ENCODE results near the gene COL6A1.
"Not testable (repeated sequence)": the region's sequence is repeated elsewhere in the genome, so short reads cannot be mapped to it uniquely, and the experiment has no call there.

Gene COL6A1

DNA sequence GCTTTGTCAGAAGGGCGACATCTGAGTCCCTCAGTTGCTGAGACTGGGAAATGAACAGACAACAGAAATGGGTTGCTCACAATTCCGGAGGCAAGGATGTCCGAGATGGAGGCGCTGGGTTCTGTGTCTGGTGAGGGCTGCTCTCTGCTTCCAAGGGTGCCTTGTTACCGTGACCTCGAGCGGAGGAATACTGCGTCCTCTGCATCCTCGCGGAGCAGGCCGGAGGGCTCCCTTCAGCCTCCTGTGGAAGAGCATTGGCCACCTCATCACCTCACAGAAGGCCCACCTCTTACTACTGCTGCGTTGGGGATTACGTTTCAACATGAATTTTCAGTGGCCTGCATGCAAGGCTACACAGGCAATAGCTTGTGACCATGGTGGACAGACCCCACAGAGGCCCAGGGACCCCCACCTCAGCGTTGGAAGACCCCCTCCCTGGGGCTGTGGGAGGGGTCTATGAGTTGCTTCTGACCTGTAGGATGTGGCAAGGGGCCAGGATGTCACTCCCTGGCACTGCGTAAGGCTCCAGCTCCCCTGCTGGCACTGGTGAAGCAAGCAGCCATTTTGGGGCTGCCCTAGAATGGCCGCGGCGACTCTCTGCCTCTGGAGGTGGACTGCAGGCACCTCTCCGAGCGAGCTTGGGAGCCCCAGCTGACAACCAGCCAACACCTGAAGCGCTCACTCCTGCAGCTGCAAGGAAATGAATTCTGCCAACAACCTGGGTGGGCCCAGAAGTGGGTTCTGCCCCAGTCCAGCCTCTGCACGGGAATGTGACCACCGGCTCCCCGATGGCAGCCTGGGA is 36.3 kb upstream of the COL6A1 start:
- DNase-seq, result no peak

DNA sequence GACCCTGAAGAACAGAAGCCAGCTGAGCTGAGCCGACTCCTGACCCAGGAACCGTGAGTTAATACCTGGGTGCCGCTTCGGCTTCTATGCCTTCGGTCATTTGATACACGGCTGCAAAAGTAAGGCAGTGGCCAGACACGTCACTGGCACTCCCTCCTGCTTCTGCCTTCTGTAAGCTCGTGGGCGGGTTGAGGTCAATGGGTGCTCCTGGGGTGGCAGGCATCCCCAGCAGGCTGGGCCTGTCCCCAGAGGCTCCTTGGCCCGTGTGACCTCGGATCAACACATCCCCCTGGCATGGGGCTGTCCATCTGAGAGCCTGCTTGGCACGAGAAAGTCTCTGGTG is 35.7 kb upstream of the COL6A1 start:
- DNase-seq, result no peak

DNA sequence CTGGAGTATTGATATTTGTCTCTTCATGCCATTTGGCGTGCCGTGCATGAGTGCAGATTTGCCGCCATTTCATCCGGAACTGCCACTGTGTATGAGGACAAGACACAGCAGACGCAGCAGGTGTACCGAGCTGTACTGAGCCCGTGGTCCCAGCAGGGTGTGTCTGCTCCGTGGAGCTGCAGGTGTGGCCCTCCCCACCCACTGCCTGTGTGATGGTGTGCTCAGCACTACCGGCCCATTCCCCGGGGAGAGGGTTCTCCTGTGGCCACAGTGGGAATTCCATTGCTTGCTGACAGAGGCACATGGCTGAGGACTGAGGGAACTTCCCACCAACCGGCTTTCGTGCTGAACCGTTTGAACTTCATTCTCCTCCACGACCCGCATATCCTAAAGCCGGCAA is 34.3 kb upstream of the COL6A1 start:
- DNase-seq, result no peak

DNA sequence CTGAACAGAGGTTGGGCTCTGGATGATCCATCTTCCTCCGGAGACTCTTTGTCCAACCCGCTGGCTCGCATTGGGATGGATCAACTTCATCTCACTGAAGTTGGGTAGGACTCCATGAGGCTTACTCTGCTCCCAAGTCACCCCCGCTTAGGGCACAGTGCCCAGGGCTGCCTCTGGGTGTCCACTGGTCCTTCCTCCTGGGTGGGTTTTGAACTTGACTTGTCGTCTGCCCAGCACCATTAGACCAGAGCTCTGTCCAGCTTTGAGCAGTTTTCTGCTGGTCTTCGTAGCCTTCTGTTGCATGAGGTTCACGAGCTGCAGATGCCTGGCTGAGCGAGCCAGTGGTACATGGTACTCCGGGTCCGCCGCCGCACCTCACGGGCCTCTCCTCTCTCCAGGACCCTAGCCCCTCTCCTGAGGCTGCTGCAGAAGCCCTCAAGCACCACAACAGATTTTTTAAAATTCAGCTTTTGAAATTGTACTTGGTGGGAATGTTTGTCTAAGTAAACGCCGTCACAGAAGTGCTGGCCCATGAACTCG is 33.8 kb upstream of the COL6A1 start:
- no peak for DNase-seq

DNA sequence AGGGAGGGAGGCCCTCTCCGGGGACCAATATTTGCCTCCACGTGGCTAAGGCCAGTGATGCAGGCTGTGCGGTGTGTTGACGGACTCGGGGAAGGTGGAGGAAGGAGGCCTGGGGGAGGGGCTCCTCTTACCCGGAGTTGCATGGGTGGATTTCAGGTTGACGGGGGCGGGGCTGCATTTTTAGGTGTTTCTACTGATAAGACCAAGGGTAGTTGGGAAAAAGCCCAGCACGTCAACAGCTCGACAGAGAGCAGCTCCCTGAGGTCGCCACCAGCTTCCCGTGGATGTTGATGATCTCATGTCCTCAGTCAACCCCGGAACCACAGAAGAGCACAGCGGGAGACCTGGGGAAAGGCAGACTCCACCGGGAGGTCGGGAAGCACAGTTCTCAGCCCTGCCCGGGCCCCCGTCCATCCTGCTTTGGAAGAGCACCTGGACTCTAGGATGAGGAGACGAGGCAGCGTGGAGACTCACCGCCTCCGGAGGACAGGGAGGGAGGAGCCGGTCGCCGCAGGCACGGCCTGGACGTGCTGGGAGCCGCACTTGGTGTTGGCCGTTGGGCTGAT is 32.9 kb upstream of the COL6A1 start:
- no peak for DNase-seq

DNA sequence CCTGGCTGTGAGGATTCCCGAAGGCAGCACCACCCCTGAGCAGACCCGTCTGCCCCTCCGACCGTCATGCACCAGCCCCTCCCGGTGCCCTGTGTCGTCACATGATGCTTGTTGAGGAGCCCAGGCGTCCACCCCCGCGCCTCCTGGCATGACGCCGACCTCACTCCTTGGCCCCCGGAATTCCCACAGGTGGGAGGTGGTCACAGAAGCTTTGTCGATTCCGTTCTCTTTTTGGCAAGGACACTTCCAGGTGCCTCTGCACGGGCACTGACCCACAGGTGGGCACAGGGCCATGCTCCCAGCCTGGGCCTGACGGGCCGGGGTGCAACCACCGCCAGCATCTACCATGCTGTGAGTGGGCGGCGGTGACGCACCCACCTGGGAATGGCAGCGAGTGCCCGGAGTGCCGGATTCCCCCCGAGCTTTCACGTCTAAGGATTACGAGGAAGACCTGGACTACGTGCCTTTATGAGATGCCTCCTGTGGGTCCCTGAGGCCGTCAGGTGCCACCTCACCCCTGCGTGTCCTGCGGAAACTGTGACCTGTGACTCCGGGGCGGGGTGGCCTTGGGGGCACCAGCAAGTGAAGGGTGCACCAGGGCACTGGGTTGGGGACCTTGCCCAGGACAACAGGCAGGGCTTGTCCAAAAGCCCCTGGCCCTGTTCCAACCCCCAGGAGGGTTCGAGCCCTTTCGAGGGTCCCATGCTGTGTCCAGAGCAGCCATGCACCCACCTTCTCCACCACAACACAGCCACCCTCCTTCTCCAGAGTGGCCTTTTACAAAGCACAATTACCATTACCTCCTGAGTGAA is 31.4 kb upstream of the COL6A1 start:
- no peak for DNase-seq

DNA sequence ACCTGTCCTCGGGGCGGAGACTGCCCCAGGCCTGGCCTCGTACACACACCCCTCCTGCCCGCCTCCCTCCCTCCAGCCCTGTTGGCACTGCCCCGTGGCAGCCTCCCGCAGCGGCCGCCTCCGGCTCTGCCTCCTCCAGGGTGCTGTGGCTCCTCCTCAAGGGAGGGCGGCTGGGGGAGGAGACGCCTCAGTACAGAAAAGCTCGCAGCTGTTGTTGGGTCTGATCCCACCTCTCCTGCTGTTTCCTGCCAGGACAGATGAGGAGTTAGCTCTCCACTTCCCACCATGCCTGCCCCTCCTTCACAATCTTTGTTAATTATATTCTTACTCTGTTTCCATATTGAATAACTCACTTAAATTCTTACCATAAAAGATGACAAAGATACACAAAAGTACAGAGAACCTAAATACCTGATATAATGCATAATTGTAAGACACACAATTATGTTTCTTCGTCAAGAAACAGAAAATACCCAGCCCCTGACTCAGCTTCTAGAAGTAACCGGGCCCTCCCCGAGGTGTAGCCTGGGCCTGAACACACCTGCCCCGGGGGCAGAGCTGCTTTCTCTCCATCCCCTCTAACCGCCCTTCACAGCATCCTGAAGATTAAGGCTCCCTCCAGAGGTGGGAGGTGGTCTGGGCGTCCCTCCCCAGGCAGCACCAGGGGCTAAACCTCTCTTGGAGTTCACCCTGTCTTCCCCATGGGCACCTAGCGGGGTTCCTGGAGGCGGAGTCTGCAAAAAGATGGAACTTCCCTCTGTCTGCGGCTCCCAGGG is 30.6 kb upstream of the COL6A1 start:
- no peak for DNase-seq

DNA sequence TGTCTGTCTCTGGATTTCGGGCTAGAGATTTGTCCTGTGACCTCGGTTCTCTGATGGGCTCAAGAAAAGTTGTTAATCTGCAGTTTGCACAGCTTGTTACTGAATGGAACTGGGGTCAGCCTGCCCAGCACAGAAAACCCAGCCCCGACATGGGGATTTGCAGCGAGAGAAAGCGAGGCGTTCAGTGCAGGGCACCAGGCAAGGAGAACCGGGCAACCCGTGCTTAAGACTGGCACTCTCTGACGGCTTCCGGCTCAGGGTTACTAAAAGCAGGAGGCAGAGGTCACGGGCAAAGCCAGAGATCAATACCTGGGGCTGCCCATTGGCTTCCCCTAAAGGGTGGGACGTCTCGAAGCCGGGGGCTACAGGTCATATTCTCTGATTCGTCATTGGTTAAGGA is 29.9 kb upstream of the COL6A1 start:
- DNase-seq, result no peak

DNA sequence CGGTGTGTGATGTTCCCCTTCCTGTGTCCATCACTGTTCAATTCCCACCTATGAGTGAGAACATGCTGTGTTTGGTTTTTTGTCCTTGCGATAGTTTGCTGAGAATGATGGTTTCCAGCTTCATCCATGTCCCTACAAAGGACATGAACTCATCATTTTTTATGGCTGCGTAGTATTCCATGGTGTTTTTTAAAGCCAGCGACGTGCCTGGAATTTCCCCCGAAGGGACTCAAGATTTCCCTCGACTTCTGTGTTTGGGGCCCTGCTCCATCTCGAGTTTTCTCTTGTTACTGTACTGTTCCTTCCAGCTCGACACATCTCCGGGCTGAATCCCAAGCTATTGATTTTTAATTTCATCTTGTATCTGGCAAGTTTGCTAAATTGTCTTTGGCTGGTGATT is 29.0 kb upstream of the COL6A1 start:
- DNase-seq, result not testable (repeated sequence)

DNA sequence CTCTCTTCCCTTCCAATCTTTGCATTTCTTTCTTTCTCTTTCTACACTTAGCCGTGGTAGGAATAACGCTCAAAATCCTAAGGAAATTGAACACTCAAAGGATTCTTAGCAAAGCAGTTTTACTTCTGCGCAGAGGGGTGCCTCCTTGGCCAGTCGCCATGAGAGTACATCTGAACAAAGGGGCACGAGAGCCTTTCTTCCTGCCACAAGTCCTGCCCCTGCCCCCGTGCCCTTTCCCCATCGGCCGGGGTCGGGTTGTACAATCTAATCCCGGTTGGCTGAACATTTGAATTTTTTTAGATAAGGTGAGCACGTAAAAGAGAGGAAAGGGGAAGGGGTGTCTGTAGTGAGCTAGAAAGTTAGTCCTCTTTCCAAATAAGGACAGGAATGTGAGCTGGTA is 28.6 kb upstream of the COL6A1 start:
- DNase-seq, result no peak

DNA sequence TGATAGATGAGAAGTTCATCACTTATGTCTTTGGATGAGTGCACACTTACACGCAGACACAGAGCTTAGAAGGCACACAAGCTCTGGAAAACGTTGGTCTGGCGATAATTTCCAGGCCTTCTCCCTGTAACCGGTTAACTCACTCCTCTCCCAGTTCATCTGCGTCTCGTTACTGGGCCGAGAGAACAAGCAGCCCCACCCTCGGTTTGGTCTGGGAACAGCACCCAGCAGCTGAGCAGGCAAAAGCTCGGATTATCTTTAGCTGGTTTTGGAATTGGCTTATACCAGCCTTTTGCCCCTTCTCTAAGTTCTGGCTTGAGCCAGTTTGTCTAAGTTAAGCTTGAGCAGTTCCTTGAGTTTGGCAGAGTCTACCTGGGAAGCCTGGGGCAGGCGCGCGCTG is 27.3 kb upstream of the COL6A1 start:
- no peak for DNase-seq

DNA sequence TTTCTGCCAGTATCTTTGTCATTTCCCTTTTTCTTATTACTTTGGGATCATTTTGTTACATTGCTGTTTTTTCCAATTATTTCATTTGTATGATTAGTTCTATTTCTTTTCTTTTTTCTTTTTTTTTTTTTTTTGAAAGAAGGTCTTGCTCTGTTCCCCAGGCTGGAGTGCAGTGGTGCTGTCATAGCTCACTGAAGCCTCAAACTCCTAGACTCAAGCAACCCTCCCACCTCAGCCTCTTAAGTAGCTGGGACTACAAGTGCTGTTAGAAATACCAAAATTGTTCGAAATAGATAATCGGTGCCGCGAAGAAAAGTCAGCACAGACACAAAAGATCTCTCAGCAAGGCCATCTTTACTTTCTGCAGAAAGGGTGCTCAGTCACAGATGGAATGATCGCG is 26.6 kb upstream of the COL6A1 start:
- DNase-seq, result no peak

DNA sequence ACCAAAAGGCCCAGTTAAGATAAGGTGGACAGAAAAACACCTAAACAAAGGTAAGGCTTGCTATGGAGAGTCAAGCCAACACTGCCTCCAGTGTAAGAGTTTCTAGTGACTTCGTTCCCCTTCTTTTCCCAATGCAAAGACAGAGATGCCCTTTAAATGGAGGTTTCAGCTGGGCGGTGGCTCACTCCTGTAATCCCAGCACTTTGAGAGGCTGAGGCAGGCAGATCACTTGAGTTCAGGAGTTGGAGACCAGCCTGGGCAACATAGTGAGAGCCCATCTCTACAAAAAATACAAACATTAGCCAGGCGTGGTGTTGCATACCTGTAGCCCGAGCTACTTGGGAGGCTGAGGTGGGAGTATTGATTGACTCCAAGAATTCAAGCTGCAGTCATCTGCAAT is 24.0 kb upstream of the COL6A1 start:
- DNase-seq, result no peak

DNA sequence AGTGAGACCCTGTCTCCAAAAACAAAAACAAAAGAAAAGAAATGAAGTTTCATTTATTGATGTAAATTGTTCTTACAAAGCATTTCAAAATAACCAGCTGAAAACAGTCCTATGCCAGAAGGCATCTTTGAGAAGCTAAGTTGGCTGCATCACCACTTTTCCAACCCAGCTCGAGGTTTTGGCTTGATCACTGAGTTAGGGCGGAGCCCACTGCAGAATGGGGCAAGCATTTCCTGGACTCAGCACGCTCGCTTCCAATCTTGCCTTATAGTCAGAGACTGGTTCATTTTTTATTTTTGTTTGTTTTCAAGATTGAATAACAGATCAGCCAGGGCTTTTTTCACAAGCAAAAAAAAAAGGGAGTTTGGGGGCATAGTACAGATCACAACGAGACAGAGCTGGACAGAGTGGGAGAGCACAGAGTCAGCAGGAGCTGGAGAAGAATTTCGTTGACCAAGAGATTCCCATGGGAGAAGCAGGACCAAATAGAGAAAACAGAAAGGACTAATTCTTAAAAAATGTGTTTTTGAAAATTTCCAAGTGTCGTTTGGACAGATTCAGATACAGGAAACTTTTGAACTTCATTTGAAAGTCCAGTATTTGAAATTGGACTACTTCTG is 23.5 kb upstream of the COL6A1 start:
- DNase-seq, result no peak

DNA sequence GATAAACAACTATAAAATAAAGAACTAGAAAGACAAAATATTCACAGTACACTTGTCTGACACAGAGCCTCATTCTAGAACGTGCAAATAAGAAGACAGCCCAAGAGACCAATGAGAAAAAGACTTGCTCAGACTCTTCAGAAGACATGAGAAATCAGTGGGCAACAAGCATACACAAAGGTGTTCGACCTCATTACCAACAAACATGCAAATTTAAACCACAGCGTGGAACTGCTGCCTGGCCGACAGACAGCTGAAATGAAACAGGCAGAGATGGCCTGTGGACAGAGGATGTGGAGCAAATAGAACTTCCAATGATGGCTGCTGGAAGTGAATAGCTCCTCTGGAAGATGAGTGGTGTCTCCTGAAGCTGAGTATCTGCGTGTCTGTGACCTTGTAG is 22.4 kb upstream of the COL6A1 start:
- DNase-seq, result no peak

DNA sequence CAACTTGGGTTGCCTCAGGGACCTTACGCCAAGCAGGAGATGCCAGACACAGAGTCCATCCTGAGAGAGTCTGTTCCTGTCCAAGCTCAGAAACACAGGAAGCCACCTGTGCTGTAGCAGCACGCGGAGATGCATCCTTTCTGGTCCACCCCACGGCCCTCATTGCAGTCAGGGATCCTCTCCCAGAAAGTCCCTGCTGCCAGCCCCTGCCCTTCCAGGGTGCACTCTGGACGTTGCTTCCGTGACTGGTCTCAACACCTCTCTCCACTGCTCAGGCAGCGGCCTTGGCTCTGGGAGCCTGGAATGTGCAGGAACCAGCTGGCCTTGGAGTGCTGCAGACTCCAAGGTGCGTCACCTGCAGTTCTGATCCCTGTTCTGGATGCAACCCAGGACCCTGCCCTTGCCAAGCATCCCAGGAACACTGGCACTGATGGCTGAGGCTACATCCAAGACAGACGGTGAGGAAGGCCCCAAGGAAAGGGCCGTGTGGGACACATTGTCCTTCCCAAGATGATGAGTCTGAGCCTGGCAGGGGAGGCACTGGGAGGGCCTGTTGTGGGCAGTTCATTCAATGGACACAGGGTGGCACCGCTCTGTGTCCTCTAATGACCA is 21.7 kb upstream of the COL6A1 start:
- no peak for DNase-seq

DNA sequence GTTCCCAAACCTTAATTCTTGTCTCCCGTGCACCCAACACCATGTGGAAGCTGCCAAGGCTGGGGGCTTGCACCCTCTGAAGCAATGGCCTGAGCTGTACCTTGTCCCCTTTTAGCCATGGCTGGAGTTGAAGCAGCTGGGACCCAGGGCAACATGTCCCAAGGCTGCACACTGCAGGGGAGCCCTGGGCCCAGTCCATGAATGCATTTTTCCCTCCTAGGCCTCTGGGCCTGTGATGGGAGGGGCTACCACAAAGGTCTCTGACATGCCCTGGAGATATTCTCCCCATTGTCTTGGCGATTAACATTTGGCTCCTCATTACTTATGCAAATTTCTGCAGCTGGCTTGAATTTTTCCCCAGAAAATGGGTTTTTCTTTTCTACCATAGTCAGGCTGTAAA is 20.2 kb upstream of the COL6A1 start:
- not testable (repeated sequence) for DNase-seq

DNA sequence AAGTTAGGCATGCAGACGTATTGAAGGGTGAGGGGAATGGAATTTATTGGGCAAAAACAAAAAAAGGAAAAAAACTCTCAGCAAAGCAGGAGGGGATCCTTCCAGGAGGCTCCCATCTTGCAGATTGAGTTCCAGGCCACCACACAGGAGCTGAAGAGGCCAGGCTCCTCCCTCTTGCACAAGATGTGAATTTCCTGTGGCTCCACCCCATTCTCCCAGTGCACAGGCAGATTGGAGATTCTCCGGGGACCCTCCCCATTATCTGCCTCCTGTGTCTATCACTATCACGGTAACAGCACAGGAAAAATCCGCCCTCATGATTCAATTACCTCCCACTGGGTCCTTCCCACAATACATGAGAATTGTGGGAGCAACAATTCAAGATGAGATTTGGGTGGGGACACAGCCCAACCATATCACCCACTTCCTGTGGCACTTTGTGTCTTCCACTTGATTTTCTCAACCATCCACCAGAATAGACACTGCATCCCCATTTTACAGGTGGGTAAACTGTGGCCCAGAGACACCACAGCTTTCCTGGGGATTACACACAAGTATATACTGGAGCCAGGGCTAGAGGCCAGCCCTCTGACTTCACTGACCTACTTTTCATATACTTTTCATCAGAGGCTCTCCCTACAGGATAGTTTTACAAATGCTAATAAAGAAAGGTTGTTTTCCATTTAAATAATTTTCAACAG is 18.9 kb upstream of the COL6A1 start:
- DNase-seq, result no peak

DNA sequence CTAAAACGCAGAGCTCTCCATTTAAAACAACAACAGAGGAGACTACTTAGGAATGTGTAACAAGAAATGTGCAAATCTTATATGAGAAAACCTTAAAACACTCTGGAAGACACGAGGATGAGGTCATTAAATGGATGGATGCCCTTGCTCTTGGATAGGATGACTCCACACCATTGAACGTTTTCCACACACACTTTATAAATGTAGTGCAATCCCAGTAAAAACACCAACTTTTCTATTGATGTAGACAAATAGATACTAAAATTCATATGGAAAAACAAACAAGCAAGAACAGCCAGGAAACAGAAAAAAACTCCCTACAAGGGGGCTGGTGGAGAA is 18.4 kb upstream of the COL6A1 start:
- no peak for DNase-seq

DNA sequence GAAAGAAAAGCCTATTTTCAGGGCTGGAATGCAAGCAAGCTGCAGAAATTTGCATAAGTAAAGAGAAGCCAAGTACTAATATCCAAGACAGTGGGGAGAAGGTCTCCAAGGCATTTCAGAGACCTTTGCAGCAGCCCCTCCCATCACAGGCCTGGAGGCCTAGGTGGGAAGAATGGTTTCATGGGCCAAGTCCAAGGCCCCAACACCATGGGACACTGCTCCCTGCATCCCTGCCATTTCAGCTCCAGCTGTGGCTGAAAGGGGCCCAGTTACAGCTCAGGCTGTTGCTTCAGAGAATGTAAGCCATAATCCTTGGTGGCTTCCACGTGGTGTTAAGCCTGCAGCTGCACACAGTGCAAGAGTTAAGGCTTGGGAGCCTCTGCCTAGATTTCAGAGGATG is 16.9 kb upstream of the COL6A1 start:
- no peak for DNase-seq

DNA sequence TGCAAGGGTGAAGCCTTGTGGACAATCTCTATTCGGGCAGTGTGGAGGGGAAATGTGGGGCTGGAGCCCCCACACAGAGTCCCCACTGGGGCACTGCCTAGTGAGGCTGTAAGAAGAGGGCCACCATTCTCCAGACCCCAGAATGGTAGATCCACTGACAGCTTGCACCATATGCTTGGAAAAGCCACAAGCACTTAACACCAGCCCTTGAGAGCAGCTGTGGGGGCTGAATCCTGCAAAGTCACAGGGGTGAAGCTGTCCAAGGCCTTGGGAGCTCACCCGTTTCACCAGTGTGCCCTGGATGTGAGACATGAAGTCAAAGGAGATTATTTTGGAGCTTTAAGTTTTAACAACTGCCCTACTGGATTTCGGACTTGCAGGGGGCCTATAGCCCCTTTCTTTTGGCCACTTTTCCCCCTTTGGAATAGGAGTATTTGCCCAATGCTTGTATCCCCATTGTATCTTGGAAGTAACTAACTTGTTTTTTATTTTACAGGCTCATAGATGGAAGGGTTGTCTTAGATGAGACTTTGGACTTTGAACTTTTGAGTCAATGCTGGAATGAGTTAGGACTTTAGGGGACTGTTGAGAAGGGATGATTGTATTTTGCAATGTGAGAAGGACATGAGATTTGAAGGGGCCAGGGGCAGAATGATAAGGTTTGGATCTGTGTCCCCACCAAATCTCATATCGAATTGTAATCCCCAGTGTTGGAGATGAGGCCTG is 16.3 kb upstream of the COL6A1 start:
- DNase-seq, result no peak

All from activated naive CD4-positive, alpha-beta T cell treated with anti-CD3 and anti-CD28 coated beads, Interleukin-2, amount 50 U/mL, for 16 hours (primary cell).